Duodenal mucosa (tissue), 2 donors: ENCODE measurements around the gene TXNDC11.
A peak's percentile ranks its signal among the peaks of the same experiment; 100 is the strongest.

Source experiments
- H3K27ac ChIP-seq: one replicate; pipeline ENCODE4 v1.7.0; 2013; ENCODE audit warnings: low read depth, low read length
- H3K27me3 ChIP-seq, 2 donors: one replicate each; pipeline ENCODE4 v1.7.0; 2013; ENCODE audit warnings: low read length in 2 of 2, control low read depth in 1 of 2; ENCODE audit not compliant: insufficient read depth in 2 of 2, control insufficient read depth in 1 of 2
- H3K36me3 ChIP-seq, 2 donors: one replicate each; pipeline ENCODE4 v1.7.0; 2013; ENCODE audit warnings: low read length in 2 of 2, control low read depth in 1 of 2; ENCODE audit not compliant: insufficient read depth in 2 of 2, control insufficient read depth in 1 of 2
- H3K4me1 ChIP-seq, 2 donors: one replicate each; pipeline ENCODE4 v1.7.0; 2013; ENCODE audit warnings: low read length in 2 of 2, control low read depth in 1 of 2; ENCODE audit not compliant: insufficient read depth in 2 of 2, control insufficient read depth in 1 of 2
- H3K4me3 ChIP-seq, 2 donors: one replicate each; pipeline ENCODE4 v1.7.0; 2013; ENCODE audit warnings: low read length in 2 of 2, low read depth in 1 of 2
- H3K9ac ChIP-seq, 2 donors: one replicate each; pipeline ENCODE4 v1.7.0; 2013; ENCODE audit warnings: low read length in 2 of 2, low read depth in 1 of 2
- H3K9me3 ChIP-seq, 2 donors: one replicate each; pipeline ENCODE4 v1.7.0; 2013; ENCODE audit warnings: low read length in 2 of 2, control low read depth in 1 of 2; ENCODE audit not compliant: control insufficient read depth in 1 of 2

The TXNDC11 gene

DNA sequence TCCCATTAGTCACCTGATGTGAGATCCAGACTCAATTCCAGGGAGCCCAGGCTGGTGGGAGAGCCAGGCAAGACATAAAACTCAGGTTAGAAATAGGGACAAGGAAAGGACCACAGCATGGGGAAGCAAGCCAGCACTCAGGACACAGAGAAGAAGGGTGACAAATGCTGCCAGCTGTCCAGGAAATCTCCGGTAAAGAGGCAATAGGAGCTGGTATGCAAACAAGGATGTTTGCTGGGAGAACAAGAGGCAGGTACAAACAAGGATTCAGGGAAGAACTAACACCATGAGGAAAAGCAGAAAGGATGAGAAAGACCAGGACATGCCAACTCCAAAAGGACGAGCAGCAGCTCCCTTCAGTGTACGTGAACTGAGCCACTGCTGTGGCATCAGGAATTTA lies 10.2 kb upstream of the TXNDC11 start:
- H3K27ac ChIP-seq: no peak overlapping the region
- peaks cover 33 to 68% of the 10 kb centered on the region in 2 donors for H3K36me3 ChIP-seq
- H3K4me1 ChIP-seq: peaks cover 11 to 23% of the 10 kb centered on the region in 2 donors
- no peak overlapping the region for H3K9ac ChIP-seq
- no peak overlapping the region for H3K4me3 ChIP-seq
- no peaks in the 10 kb centered on the region for H3K27me3 ChIP-seq
- H3K9me3 ChIP-seq: no peaks in the 10 kb centered on the region

DNA sequence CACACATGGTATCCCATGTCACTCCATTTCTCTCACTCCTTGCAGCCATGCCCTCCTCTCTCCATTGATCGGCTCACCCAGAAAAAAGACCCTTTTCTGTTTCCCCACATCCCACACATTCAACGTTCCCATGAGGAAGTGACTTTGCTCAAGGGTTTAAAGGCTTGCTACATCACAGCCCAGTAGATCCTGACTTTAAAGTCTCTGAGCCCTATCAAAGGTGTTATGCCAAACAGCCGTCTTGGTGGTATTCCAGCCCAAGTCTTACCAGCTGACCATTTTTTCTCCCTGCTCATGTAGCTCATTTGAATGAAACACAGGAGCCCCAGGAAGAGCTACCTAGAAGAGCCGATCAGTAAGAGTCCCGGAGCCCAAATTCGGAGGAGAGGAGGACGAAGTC lies 7.4 kb upstream of the TXNDC11 start:
- Histone ChIP-seq H3K27ac (no peak overlapping the region), H3K36me3 (peaks cover 21 to 49% of the 10 kb centered on the region in 2 donors), H3K4me1 (peaks cover 17 to 19% of the 10 kb centered on the region in 2 donors)

DNA sequence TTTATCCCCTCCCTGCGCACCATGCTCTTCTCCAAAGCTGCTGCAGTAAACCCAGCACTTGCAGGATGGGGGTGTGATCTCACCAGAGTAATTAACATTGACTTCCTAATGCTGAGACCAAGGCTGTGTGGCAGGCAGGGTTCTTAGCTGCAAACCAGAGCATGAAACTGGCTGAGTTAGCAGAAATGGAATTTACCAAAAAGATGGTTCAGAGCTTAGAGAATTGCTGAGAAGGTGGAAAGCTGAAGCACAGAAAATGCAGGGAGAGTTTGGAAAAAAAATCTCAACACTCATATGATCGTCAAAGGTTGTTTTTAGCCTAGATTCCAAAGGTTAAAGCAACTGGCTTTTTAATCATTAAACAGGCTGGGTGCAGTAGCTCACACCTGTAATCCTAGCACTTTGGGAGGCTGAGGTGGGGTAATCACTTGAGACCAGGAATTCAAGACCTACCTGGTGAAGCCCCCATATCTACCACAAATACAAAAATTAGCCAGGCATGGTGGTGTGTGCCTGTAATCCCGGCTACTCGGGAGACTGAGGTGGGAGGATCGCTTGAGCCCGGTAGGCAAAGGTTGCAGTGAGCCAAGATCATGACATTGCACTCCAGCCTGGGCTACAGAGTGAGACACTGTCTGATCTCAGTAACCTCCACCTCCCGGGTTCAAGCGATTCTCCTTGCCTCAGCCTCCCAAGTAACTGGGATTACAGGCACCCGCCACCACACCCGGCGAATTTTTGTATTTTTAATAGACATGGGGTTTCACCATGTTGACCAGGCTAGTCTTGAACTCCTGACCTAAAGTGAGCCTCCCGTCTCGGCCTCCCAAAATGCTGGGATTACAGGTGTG lies 6.0 kb upstream of the TXNDC11 start:
- H3K4me3 ChIP-seq: peak overlapping the region; percentile 14 to 50
- H3K27ac ChIP-seq: peak overlapping the region; percentile 88
- H3K4me1 ChIP-seq: peaks cover 27% of the 10 kb centered on the region in 2 donors
- peaks cover 18 to 42% of the 10 kb centered on the region in 2 donors for H3K36me3 ChIP-seq
- H3K27me3 ChIP-seq: no peaks in the 10 kb centered on the region
- no peaks in the 10 kb centered on the region for H3K9me3 ChIP-seq
- peak overlapping the region; percentile 50 to 56 for H3K9ac ChIP-seq

More for the DNA sequence above, 7.4 kb upstream of the TXNDC11 start:
- Histone ChIP-seq H3K4me3 (no peak overlapping the region), H3K27me3 (no peaks in the 10 kb centered on the region), H3K9ac (no peak overlapping the region), H3K9me3 (no peaks in the 10 kb centered on the region)

DNA sequence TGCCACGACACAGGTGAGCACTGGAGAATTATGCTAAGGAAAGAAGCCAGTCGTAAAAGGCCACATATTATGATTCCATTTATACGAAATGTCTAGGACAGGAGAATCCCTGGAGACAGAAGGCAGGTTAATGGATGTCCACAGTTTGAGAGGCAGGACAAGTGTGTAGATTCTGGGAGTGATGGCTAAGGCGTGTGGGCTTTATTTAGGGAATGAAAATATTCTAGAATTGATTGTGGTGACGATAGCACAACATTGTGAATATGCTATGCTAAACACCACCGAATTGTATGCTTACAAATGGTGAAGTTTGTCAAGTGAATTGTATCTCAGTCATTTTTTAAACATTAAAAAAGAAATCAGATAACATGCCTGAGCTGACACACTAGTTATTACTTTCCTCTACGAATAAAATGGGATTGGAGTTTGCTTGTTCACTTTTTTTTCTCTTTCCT lies 5.3 kb upstream of the TXNDC11 start:
- Histone ChIP-seq H3K36me3 (peaks cover 15 to 35% of the 10 kb centered on the region in 2 donors), H3K27ac (peak overlapping the region; percentile 88), H3K27me3 (no peaks in the 10 kb centered on the region)

DNA sequence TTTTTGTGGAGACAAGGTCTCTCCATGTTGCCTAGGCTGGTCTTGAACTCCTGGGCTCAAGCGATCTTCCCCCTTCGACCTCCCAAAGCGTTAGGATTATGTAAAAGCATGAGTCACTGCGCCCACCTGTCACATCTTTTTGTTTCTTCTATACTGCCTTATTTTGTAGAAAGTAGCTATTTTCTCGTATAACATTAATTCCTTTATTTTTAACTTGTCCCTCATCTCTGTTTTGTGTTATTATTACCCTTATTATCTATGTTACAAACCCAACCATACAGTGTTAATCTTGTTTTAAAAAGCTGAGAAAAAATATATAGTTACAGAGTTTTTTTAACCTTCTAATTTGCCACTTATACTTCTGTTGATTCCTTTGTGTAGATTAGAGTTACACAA lies 1.4 kb upstream of the TXNDC11 start:
- Histone ChIP-seq H3K4me3 (peak overlapping the region in 1 of 2 donors; percentile 58), H3K9ac (peak overlapping the region in 1 of 2 donors; percentile 36), H3K4me1 (peaks cover 40 to 54% of the 10 kb centered on the region in 2 donors), H3K27ac (peak overlapping the region; percentile 97), H3K36me3 (no peaks in the 10 kb centered on the region), H3K9me3 (no peaks in the 10 kb centered on the region), H3K27me3 (no peaks in the 10 kb centered on the region)

More for the DNA sequence above, 5.3 kb upstream of the TXNDC11 start:
- Histone ChIP-seq H3K9me3 (no peaks in the 10 kb centered on the region), H3K4me1 (peaks cover 31 to 32% of the 10 kb centered on the region in 2 donors), H3K4me3 (peak overlapping the region; percentile 14 to 50), H3K9ac (peak overlapping the region; percentile 50 to 56)

DNA sequence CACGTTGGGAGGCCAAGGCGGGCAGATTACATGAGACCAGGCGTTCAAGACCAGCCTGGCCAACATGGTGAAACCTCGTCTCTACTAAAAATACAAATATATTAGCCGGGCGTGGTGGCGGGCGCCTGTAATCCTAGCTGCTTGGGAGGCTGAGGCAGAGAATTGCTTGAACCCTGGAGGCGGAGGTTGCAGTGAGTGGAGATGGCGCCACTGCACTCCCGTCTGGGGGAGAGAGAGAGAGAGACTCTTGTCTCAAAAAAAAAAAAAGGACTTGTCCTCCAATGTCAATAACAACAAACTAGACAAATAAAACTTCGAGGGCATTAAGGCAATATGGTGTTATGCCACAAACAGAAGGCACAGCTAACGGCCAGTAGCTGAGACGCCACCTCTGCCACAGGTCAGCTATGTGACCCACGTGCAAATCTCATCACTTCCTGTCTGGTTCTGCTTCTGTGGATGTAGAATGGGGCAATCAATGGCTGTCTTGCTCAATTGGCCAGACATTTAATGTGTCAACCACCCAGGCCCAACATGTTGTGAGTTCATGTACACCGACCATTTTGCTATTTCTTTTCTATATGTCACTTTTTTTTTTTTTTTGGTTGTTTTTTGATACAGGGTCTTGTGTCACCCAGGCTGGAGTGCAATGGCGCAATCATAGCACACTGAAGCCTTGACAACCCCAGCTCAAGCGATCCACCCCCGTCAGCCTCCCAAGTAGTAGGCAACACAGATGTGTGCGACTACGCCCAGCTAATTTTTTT lies 834 bp upstream of the TXNDC11 start:
- Histone ChIP-seq H3K4me3 (peak overlapping the region; percentile 58 to 69), H3K27ac (peak overlapping the region; percentile 97), H3K9ac (peak overlapping the region; percentile 48 to 64), H3K27me3 (no peaks in the 10 kb centered on the region), H3K9me3 (no peaks in the 10 kb centered on the region), H3K36me3 (no peaks in the 10 kb centered on the region), H3K4me1 (peaks cover 41 to 52% of the 10 kb centered on the region in 2 donors)

DNA sequence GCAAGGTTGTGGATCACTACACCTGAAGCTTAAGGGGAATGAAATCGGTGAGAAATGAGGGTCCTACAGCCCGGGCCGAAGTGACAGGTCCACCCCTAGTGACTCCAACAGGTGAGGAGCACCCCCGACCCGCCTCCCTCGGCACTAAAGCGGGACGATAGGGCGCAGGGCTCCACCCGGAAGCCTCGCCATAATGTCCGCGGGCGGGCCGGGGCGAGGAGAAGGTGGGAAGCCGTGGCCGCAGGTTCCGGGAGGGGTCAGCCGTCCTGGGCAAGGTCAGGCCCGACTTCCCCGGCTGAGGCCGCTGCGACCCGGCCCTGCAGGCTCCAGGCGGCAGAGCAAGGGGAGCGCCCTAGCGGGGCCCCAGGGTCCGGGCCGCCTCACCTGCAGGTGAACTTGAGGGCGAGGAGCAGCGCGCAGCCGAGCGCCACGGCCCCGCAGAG lies 543 bp downstream of the TXNDC11 start:
- no peaks in the 10 kb centered on the region for H3K36me3 ChIP-seq
- peak overlapping the region; percentile 97 for H3K27ac ChIP-seq
- no peaks in the 10 kb centered on the region for H3K27me3 ChIP-seq
- H3K4me3 ChIP-seq: peak overlapping the region; percentile 87 to 96
- H3K4me1 ChIP-seq: peaks cover 33 to 43% of the 10 kb centered on the region in 2 donors
- peak overlapping the region; percentile 95 to 98 for H3K9ac ChIP-seq
- H3K9me3 ChIP-seq: no peaks in the 10 kb centered on the region

DNA sequence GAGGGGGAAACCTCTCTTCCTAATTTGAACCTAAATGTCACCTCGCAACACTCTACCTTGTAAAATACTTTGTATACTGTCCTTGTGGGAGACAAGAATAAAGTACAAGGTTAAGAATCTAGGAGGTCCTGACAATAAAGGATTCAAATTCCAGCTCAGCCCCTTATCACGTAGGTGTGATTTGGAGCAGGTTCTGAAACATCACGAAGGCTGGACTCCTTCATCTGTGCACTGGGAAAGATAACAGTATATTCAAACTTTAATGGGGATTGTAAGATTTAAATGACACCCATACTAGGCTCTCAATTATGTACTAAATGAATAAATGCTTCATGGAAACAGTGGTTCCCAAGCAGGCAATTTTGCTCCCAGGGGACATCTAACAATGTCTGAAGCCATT lies 2.1 kb downstream of the TXNDC11 start:
- peak overlapping the region; percentile 95 to 98 for H3K9ac ChIP-seq
- peaks cover 44 to 49% of the 10 kb centered on the region in 2 donors for H3K4me1 ChIP-seq
- no peaks in the 10 kb centered on the region for H3K9me3 ChIP-seq
- H3K27ac ChIP-seq: peak overlapping the region; percentile 66
- H3K27me3 ChIP-seq: no peaks in the 10 kb centered on the region
- peaks cover 4 to 15% of the 10 kb centered on the region in 2 donors for H3K36me3 ChIP-seq
- H3K4me3 ChIP-seq: peak overlapping the region; percentile 87 to 96

DNA sequence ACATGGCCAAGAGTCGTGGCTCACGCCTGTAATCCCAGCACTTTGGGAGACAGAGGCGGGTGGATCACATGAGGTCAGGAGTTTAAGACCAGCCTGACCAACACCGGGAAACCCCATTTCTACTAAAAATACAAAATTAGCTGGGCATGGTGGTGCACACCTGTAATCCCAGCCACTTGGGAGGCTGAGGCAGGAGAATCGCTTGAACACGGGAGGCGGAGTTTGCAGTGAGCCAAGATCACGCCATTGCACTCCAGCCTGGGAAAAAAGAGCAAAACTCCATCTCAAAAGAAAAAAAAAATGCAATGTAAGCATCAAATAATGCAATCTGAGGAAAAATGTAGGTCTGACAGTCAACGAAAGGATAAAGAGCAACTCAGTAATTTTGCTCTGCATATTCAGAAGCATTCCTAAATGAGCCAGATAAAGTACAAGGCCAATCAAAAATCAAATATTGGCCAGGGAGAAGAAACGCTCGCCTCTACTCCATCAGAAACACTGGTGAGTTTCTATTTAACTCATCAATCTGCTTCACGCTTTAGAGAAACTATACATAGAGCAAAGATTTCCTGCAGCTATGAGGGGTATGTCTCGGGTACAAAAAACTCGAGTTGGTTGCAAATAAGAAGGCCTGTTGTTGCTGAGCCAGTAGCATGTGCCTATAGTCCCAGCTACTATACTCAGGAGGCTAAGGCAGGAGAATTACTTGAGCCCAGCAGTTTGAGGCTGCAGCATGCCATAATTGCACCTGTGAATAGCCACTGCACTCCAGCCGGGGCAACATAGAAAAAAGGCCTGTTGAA lies 3.7 kb downstream of the TXNDC11 start:
- no peak overlapping the region for H3K27ac ChIP-seq
- no peaks in the 10 kb centered on the region for H3K9me3 ChIP-seq
- peak overlapping the region in 1 of 2 donors; percentile 87 for H3K4me3 ChIP-seq
- H3K27me3 ChIP-seq: no peaks in the 10 kb centered on the region
- peak overlapping the region in 1 of 2 donors; percentile 15 for H3K9ac ChIP-seq
- peaks cover 54 to 57% of the 10 kb centered on the region in 2 donors for H3K4me1 ChIP-seq
- H3K36me3 ChIP-seq: peaks cover 7 to 31% of the 10 kb centered on the region in 2 donors
